Loucy (cell line): ENCODE measurements around the gene STK32C.

Experiments
- H2AFZ ChIP-seq: fragments of 200-600 bp; sonication (generic); 2 replicates; pipeline ENCODE4 v1.6.0; 2016; ENCODE audit warnings: antibody characterized with exemption, mild to moderate bottlenecking, low read length, moderate library complexity
- H3F3A ChIP-seq: fragments of 200-600 bp; 2 replicates; pipeline ENCODE4 v1.6.0; 2016; ENCODE audit warnings: antibody characterized with exemption, low read depth, mild to moderate bottlenecking
- H3K27me3 ChIP-seq: fragments of 200-600 bp; sonication (generic); 2 replicates; pipeline ENCODE4 v1.6.1; 2014; ENCODE audit warnings: low read length, mild to moderate bottlenecking; ENCODE audit not compliant: insufficient read depth, poor library complexity, severe bottlenecking
- H3K36me3 ChIP-seq: fragments of 200-600 bp; sonication (generic); 2 replicates; pipeline ENCODE4 v1.6.1; 2016; ENCODE audit warnings: low read length; ENCODE audit not compliant: insufficient read depth
- H3K4me1 ChIP-seq: fragments of 200-600 bp; sonication (generic); 2 replicates; pipeline ENCODE4 v1.5.1; 2014; ENCODE audit warnings: low read length, mild to moderate bottlenecking; ENCODE audit not compliant: insufficient read depth, poor library complexity, severe bottlenecking
- H3K4me2 ChIP-seq: fragments of 200-600 bp; sonication (generic); 2 replicates; pipeline ENCODE4 v1.6.0; 2014; ENCODE audit warnings: antibody characterized with exemption, low read length, low read depth, mild to moderate bottlenecking; ENCODE audit not compliant: poor library complexity, severe bottlenecking
- H3K4me3 ChIP-seq: fragments of 200-600 bp; sonication (generic); 2 replicates; pipeline ENCODE4 v1.5.1; 2014; ENCODE audit warnings: low read length, mild to moderate bottlenecking, mixed read lengths; ENCODE audit not compliant: poor library complexity, severe bottlenecking
- H3K79me2 ChIP-seq: fragments of 200-600 bp; sonication (generic); 2 replicates; pipeline ENCODE4 v1.6.1; 2014; ENCODE audit warnings: low read length; ENCODE audit not compliant: insufficient read depth
- H3K9ac ChIP-seq: fragments of 200-600 bp; sonication (generic); 2 replicates; pipeline ENCODE4 v1.6.0; 2014; ENCODE audit warnings: mild to moderate bottlenecking, low read depth, low read length, moderate library complexity; ENCODE audit not compliant: poor library complexity, severe bottlenecking
- H3K9me2 ChIP-seq: fragments of 200-600 bp; sonication (generic); replicated peaks from 2 replicates; pipeline ENCODE4 v1.6.1; 2016; ENCODE audit warnings: low read depth, low read length, mixed read lengths
- H3K9me3 ChIP-seq: fragments of 200-600 bp; sonication (generic); 2 replicates; pipeline ENCODE4 v1.6.1; 2014; ENCODE audit warnings: mild to moderate bottlenecking, antibody characterized with exemption, low read length, low read depth; ENCODE audit not compliant: insufficient read depth
- H4K20me1 ChIP-seq: fragments of 200-600 bp; sonication (generic); 2 replicates; pipeline ENCODE4 v1.6.0; 2014; ENCODE audit warnings: antibody characterized with exemption, low read length, mild to moderate bottlenecking; ENCODE audit not compliant: insufficient read depth, poor library complexity, severe bottlenecking
- CTCF ChIP-seq: fragments of 200-600 bp; sonication (generic); conservative IDR thresholded peaks from 2 replicates; pipeline ENCODE4 v1.5.1; 2014; ENCODE audit warnings: mild to moderate bottlenecking, antibody characterized with exemption, low read length
- EZH2phosphoT487 ChIP-seq: fragments of 200-600 bp; IDR thresholded peaks from 2 replicates; pipeline ENCODE4 v1.6.1; 2018; ENCODE audit warnings: antibody characterized with exemption, mild to moderate bottlenecking, moderate library complexity, borderline replicate concordance

Gene STK32C

DNA sequence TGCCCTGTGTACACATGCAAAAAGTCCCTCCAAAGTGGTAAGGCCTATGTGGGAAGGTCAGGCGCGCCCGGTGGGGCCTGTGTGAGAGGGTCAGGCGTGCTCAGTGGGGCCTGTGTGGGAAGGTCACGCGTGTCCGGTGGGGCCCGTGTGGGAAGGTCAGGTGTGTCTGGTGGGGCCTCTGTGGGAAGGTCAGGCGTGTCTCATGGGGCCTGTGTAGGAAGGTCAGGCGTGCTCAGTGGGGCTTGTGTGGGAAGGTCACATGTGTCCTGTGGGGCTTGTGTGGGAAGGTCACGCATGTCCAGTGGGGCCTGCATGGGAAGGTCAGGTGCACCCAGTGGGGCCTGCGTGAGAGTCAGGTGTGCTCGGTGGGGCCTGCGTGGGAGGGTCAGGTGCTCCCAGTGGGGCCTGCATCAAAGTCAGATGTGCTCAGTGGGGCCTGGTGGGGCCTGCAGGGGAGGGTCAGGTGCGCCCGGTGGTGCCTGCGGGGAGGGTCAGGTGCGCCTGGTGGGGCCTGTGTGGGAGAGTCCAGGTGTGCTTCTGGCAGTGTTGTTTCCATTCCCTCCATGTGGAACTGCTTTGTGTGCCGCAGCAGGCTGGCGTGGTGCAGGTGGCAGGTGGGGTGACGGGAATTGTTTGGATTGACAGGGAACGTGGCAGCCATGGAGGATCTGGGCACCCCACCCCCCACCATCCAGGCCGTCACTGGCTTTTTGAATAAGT, 39.6 kb upstream of the STK32C start:
- Histone ChIP-seq H4K20me1 (no peaks in the 10 kb centered on the region), H3K9ac (no peak overlapping the region), H3F3A (no peaks in the 10 kb centered on the region), H2AFZ (no peak overlapping the region), H3K9me3 (no peaks in the 10 kb centered on the region), H3K4me3 (no peak overlapping the region), H3K36me3 (no peaks in the 10 kb centered on the region), H3K9me2 (no peaks in the 10 kb centered on the region), H3K79me2 (no peaks in the 10 kb centered on the region), H3K4me2 (no peak overlapping the region), H3K27me3 (no peaks in the 10 kb centered on the region), H3K4me1 (no peaks in the 10 kb centered on the region)
- TF ChIP-seq EZH2phosphoT487 (no peak), CTCF (no peak)

GRCh38 chr10:132346806-132347205, 39.1 kb upstream of the STK32C start:
- Histone ChIP-seq H3K9me3 (no peaks in the 10 kb centered on the region), H3K79me2 (no peaks in the 10 kb centered on the region), H3K4me3 (no peak overlapping the region), H3K4me1 (no peaks in the 10 kb centered on the region), H3K36me3 (no peaks in the 10 kb centered on the region), H3F3A (no peaks in the 10 kb centered on the region), H4K20me1 (no peaks in the 10 kb centered on the region), H2AFZ (no peak overlapping the region), H3K27me3 (no peaks in the 10 kb centered on the region), H3K9me2 (no peaks in the 10 kb centered on the region), H3K4me2 (no peak overlapping the region), H3K9ac (no peak overlapping the region)
- TF ChIP-seq CTCF (no peak), EZH2phosphoT487 (no peak)

DNA sequence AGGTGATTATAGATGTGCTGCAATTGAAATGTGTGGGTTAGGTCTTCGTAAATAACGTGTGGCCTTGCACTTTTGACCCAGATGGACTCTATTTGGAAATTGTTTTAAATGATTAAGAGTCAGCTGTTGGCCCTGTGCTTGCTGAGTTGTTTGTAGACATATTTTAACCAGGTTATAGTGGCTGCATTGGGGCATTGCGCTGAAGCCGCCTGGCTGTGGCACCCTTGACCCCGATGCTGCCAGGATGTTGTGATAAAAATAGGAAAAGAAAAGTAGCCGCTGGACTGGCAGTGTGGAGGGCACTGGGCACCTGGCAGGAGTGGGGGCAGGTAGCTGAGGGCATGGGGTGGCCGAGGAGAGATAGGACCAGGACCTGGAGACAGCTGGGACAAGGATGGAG, 37.6 kb upstream of the STK32C start:
- H2AFZ ChIP-seq = no peak overlapping the region

More for the DNA sequence above, 37.6 kb upstream of the STK32C start:
- H3F3A ChIP-seq = no peaks in the 10 kb centered on the region
- H3K4me2 ChIP-seq = no peak overlapping the region
- H3K9ac ChIP-seq = no peak overlapping the region
- no peaks in the 10 kb centered on the region for H3K9me3 ChIP-seq
- H3K4me1 ChIP-seq = no peaks in the 10 kb centered on the region
- H3K9me2 ChIP-seq = no peaks in the 10 kb centered on the region
- no peaks in the 10 kb centered on the region for H3K36me3 ChIP-seq
- H3K4me3 ChIP-seq = no peak overlapping the region
- H3K27me3 ChIP-seq = no peaks in the 10 kb centered on the region
- no peaks in the 10 kb centered on the region for H3K79me2 ChIP-seq
- no peaks in the 10 kb centered on the region for H4K20me1 ChIP-seq
- no peak for TF ChIP-seq EZH2phosphoT487
- no peak for TF ChIP-seq CTCF
